Measurements from ENCODE around the gene SIAH3. TPM values are rescaled to one million over a fixed set of nuclear protein-coding genes. Genes with fewer than 3 reads are reported as not detected.

Gene SIAH3
- total and polyA plus RNA-seq, 8 donors = 0.55 TPM; not detected in 7

- peaks cover 17 to 35% (median 26%) of the 10 kb centered on the region in 4 donors for H3K4me1 ChIP-seq
- peaks cover 0 to 15% (median 7%) of the 10 kb centered on the region in 4 donors for H3K9me3 ChIP-seq
- no peaks in the 10 kb centered on the region for H3K36me3 ChIP-seq
- no peak for DNase-seq
- intact Hi-C loops (cut with DNase I; ENCODE audit: low total_unique reads) = no loop called here
- peaks cover 0 to 74% (median 36%) of the 10 kb centered on the region in 3 donors for H3K27me3 ChIP-seq
- no peak overlapping the region for H3K27ac ChIP-seq
- no peak overlapping the region for H3K4me3 ChIP-seq
- whole genome bisulfite sequencing, 5 donors = 65 to 86% (median 84%) methylated on average over 3 of the region's 3 CpGs
- TF ChIP-seq EP300 (IDR thresholded peaks at IDR 0.05) = no peak
- no peak for TF ChIP-seq CTCF (IDR thresholded peaks at IDR 0.05)
- no peak for TF ChIP-seq POLR2AphosphoS5 (IDR thresholded peaks at IDR 0.05)
- TF ChIP-seq POLR2A (IDR thresholded peaks at IDR 0.05) = no peak
These were observed 941 bp upstream of the SIAH3 start for GRCh38 chr13:45852494-45852893.

DNA sequence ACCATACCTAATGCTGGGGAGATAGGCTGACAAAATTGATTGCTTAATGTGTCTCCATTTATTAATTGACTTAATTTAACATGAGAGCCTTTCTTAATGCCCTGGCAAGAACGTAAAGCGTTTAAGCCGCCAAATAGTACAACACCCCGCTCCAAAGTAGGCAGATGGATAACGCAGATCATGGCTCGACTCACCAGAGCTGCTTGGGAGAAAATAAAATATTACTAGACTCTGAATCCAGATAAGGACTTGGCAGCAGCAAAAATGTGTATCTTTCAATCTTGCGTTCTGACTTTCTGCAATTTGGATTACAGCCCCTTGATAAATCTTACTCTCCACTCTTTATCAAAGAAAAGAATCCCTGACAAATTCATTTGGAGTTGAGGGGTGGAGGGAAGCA, 403 bp upstream of the SIAH3 start:
- H3K4me3 ChIP-seq = peak overlapping the region in 1 of 4 donors; percentile 1
- no peaks in the 10 kb centered on the region for H3K36me3 ChIP-seq
- TF ChIP-seq EP300 (IDR thresholded peaks at IDR 0.05) (no peak), POLR2AphosphoS5 (IDR thresholded peaks at IDR 0.05) (no peak), POLR2A (IDR thresholded peaks at IDR 0.05) (no peak), CTCF (IDR thresholded peaks at IDR 0.05) (no peak)
- peaks cover 0 to 74% (median 36%) of the 10 kb centered on the region in 3 donors for H3K27me3 ChIP-seq
- peaks cover 0 to 15% (median 7%) of the 10 kb centered on the region in 4 donors for H3K9me3 ChIP-seq
- peaks cover 17 to 39% (median 26%) of the 10 kb centered on the region in 4 donors for H3K4me1 ChIP-seq
- WGBS, 5 donors = 38 to 44% (median 41%) methylated on average over 7 of the region's 7 CpGs
- intact Hi-C loops (cut with DNase I; ENCODE audit: low total_unique reads) = no loop called here
- DNase-seq = no peak
- H3K27ac ChIP-seq = no peak overlapping the region

DNA sequence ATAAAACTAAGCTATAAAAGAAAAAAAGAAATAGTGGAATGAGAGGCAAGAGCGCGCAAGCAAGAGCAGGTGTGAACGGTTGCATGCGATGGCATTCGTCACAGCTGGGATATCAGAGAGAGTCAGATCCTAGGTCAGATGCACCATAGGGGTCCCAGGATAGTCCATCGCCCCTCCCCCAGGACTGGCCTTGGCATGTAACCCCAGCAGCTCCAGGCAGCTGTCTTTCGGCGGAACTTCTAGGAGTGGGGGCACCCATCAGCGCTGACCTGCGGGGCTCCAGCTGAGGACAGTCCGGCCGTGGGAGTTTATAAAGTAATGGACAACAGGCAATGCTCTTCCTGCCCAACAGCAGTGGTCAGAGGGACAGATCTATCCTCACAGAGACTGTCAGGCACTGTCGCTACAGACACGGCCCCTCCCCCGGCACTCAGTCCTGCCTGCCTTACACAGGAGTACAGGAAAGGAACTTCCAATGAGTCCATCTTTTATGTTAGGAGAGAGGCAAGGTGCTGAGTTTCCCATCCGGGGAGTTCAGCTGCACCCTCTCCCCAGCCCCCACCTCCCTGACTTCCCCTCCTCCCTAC, 1.4 kb downstream of the SIAH3 start:
- Histone ChIP-seq H3K9me3 (peaks cover 0 to 12% (median 5%) of the 10 kb centered on the region in 4 donors), H3K4me1 (peaks cover 17 to 39% (median 26%) of the 10 kb centered on the region in 4 donors), H3K27ac (no peak overlapping the region), H3K27me3 (peaks cover 0 to 66% (median 36%) of the 10 kb centered on the region in 3 donors), H3K4me3 (peak overlapping the region; percentile 38 to 44 (median 40)), H3K36me3 (no peaks in the 10 kb centered on the region)
- WGBS, 5 donors = 49 to 62% (median 50%) methylated on average over 16 of the region's 16 CpGs
- TF ChIP-seq POLR2AphosphoS5 (IDR thresholded peaks at IDR 0.05) (no peak), CTCF (IDR thresholded peaks at IDR 0.05) (no peak), POLR2A (IDR thresholded peaks at IDR 0.05) (no peak)
- intact Hi-C loops (cut with DNase I; ENCODE audit: low total_unique reads) = no loop called here
- DNase-seq = peak in 1 of 2 donors; percentile 21

GRCh38 chr13:45849408-45849807, 2.1 kb downstream of the SIAH3 start:
- intact Hi-C loops (cut with DNase I; ENCODE audit: low total_unique reads) = no loop called here
- Histone ChIP-seq H3K27ac (no peak overlapping the region), H3K4me1 (peaks cover 17 to 39% (median 26%) of the 10 kb centered on the region in 4 donors), H3K4me3 (no peak overlapping the region), H3K36me3 (no peaks in the 10 kb centered on the region), H3K9me3 (peaks cover 0 to 5% (median 2%) of the 10 kb centered on the region in 4 donors), H3K27me3 (peaks cover 0 to 64% (median 36%) of the 10 kb centered on the region in 3 donors)
- no peak for DNase-seq
- TF ChIP-seq POLR2A (IDR thresholded peaks at IDR 0.05) (no peak), POLR2AphosphoS5 (IDR thresholded peaks at IDR 0.05) (no peak), CTCF (IDR thresholded peaks at IDR 0.05) (no peak), EP300 (IDR thresholded peaks at IDR 0.05) (no peak)
- 64 to 81% (median 70%) methylated on average over 2 of the region's 2 CpGs for WGBS, 5 donors
